GDM1 (cell line): ENCODE results near the gene SDF4.

Source experiments
- DNase-seq: peaks from one replicate; lab custom pipeline; 2025; lab: John Stamatoyannopoulos, UW

Gene SDF4

DNA sequence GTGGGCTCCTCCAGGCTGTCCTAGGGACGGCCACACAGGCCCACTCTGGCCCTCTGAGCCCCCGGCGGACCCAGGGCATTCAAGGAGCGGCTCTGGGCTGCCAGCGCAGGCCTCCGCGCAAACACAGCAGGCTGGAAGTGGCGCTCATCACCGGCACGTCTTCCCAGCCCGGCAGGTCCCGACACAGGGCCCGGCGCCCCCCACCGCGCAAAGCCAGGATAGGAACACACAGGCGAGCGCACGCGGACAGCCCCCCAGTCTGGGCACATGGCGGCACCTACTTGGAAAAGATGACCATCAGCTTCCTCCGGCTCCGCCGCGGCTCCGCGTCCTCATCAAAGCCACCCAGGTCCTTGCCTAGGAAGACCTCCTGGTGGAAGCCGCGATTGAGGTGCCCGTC is 3.6 kb downstream of the SDF4 start:
- DNase-seq, result no peak

- no peak for DNase-seq
Observed at GRCh38 chr1:1227386-1227785, 4.4 kb downstream of the SDF4 start.

GRCh38 chr1:1226566-1227362 is 5.0 kb downstream of the SDF4 start:
- no peak for DNase-seq

GRCh38 chr1:1225913-1226312 is 5.9 kb downstream of the SDF4 start:
- DNase-seq, result no peak

- no peak for DNase-seq
Observed at GRCh38 chr1:1225238-1225845, 6.5 kb downstream of the SDF4 start.

GRCh38 chr1:1223891-1224290 is 7.9 kb downstream of the SDF4 start:
- no peak for DNase-seq

- DNase-seq, result no peak
Observed at GRCh38 chr1:1223321-1223720, 8.5 kb downstream of the SDF4 start.

DNA sequence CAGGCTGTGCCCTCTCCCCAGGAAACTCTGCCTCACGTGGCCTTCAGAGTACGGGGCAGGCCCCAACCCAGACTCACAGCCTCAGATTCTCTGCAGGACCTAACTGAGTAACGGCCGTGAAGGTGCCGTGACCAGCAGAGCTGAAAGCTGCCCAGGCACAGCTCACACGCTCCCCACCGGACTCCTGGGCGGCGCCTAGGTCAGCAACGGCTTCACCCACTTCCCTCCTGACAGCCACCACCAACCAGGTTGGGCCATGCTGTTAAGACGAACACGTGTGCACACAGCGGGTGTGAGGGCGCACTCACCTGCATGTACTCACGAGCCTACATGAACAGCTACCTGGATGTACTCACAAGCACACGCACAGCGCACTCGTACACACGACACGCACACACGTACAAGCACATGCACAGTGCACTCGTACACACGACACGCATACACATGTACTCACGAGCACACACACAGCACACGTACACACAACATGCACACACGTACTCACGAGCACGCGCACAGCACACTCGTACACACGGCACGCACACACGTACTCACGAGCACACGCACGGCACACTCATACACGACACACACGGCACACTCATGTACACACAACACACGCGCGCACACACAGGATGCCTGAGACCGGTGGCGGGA is 9.1 kb downstream of the SDF4 start:
- no peak for DNase-seq

DNA sequence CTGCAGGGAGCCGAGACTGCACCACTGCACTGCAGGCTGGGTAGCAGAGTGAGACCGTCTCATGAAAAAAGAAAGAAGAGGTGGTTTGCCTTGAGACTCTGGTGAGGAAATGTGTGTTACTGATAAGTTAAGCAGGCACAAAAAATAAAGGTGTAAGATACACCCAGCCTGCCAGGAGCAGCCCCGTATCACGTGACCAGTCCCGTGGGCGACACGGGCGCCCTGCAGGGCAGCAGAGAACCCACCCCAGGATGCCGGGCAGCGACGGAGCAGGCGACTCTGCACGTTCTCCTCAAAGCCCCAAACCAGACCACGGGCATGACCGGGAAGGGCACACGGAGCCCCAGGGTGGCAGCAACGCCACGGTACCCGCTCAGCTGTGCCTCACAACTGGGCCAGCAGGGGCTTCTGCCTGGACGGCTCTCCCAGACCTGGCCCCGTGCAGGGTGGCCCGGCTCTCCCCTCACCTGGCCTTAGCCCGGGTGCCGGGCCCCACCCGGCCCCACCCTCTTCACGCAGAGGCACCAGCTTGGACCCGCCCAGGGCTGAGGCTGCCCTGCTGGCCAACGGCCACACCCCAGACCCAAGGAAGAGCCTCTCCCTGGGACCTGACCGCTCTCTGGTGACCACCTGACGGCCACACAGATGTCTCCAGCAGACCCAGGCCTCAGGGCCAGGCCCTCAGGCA is 9.8 kb downstream of the SDF4 start:
- DNase-seq, result no peak

DNA sequence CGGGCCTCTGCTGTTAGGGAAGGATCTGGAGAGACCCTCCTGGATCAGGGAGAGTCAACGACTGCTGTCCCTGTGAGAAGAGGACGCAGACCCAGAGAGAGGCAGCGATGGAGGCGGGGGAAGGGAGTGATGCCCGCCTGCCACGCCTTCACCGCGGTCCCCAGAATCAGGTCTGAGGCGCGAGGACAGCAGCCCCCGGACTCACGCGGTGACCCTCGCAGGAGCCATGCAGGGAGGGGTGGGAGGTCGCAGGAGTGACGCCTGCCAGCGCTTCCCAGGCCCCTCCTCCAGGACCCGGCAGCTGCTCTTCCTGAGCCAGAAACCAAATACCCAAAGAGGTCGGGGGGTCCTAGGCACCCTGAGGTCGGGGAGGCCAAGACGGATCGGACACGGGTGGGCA is 11.6 kb downstream of the SDF4 start:
- no peak for DNase-seq

GRCh38 chr1:1219341-1219740 is 12.5 kb downstream of the SDF4 start:
- no peak for DNase-seq

DNA sequence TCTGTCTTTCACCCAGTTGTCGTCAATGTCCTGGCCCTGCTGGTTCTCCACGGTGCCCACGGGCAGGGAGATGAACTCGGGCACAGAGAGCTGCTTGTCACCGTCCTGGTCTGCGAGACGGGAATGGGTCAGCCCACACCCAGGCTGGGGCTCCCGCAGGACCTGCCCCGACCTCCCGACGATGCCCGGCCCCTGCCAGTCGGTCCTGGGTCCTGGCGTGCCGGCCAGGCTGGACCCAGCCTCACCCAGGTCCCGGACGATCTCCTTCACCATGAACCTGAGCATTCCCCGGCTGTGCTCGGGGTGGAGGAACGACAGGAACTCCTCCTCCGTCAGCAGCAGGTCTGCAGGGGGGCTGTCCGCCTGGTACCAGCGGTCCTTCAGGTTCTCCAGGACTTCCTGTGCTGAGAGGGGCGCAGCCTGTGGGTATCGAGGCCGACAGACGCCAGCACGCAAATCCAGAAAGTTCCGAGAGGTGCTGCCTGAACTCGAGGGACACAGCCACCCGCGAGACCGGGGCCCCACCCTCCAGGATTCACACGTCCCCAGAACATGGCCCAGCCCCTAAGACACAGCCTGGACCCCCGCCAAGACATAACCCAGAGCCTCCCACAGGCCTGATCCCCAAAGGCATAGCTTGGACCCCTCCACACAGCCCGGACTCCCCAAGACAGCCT is 13.1 kb downstream of the SDF4 start:
- no peak for DNase-seq

DNA sequence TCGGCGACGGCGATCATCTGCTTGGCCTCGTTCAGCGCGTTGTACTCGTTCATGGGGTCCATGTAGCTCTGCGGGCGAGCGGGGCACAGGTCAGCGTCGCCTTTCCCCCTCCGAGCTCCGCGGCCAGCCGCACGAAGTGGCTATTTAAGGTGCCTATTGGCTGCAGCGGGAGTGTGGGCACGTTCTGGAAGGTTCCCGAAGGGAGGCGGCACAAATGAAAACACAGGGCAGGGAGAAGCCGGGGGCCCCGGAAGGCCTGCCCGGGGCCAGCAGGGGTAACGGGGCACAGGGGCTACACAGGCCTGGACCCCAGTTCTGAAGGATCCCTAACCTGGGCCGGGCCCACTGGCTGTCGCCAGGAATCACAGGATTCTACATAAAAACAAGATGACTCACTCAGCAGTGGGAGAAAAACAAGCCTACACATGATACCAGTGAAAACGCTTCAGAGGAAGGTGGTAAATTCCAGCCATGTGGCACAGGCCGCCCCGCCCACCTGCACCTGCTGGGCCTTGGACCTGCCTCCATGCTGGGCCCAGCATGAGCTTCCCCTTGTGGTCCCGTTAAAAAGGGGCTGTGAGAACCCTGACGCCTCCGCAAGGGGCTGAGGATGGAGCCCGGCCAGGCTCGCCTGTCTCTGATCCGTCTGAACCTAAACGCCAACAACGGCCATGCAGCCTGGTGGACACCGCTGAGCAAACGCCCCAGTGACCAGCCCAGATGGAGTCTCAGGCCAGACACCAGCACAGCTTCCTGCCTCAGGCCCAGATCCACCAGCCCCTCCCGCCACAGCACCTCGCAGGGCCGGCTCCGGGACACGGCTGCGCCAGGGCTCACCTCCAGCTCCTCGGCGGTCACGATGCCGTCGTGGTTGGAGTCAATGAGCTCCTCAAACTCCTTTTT is 13.9 kb downstream of the SDF4 start:
- no peak for DNase-seq

GRCh38 chr1:1216770-1217620 is 14.8 kb downstream of the SDF4 start:
- DNase-seq, result no peak

DNA sequence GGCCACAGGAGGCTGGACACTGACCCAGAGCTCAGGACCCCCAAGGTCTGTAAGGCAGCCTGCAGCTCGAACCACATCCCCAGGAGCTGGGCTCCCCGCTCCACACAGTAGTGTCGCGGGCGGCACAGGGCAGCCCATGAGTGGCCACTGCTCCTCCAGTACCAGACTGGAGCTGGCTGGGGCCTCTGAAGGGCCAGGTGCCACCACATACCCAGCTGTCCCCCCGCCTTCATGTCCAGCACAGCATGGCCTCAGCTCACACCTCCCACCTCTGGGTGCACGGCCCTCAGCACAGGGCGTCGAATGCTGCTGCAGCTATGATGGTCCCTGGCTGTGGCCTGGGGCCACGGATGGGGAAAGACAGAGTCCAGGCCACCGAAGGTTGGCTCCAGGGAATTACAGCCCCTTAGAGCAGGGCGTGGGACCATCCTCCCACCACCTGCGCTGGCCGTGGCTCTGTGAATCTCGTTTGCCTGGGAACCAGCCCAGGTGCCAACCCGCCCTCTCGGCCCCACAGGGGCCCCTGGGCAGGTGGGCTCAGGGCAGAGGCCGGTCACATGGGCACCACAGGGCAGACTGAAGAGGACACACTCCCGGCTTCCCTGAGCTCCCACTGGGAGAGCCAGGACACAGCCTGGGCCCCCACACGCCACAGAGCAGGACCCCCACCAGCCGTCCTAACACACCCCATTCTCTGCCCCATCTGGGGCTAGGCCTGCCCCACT is 15.8 kb downstream of the SDF4 start:
- no peak for DNase-seq

DNA sequence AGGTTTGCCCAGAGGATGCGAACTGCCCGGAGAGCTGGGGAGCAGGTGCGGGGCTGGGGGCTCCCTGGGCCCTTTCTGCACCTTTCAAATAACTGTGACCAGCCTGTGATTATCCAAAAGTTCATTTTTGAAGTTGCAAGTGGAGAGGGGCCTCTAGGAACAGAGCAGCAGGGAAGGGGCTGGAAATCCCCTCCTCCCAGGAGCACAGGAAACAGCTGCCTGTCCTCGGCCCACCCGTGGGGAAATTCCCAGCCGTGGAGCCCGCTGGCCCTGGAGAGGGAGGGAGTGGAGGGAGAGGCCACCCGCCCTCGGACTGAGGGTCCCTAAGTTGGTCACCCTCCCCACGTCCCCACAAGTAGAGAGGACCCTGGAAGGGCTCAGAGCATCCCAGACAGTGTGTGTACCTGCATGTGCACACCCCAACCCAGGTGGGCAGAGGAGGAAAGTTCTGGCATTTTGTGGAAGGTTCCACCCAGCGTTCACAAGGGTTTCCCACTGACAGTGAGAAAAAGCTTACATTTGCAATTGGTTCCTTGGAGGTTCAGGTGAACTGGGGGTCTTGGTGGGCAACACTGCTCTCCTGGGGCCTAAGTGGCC is 16.6 kb downstream of the SDF4 start:
- DNase-seq, result no peak

DNA sequence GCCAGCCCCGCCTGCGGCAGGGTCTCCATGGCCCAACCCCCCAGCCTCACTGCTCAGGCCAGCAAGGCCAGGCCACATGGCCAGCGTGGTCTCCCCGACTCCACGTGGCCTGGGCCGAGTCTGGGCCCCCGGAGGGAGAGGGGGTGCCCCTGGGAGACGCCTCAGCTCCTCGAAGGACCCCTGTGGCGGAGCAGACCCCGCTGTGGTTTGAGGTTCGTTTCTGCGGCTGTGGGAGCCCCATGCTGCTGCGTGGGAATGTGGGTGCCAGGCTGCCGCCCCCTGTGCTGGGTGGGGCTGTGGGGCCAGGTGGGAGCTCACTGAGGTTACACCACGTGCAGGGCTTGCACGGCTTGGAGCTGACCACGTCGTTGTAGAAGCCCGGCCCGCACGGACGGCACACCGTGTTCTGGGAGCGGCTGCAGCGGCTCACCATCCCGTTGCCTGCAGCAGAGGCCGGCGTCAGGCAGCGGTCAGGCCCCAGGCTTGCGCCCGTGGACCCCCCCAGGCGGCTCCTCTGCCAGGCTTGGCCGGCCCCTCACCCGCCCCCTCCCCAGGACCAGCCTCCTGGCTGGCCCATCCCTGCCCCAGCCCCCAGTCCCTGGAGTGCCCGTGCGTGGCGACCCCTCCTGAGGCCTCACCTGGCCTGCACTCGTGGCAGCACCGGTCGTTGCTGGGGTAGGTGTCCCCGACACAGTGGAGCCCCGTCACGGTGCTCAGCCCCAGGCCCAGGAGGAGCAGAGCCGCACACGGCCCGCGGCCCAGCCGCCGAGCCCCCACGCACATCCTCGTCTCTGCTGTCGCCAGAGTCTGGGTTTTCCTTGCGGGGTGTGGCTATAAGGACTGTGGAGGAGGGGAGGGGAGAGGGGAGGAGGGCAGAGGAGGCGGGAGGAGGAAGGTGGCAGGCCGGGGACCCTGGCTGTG is 18.2 kb downstream of the SDF4 start, which contains the start of gene TNFRSF4:
TSS of gene TNFRSF4 (minus strand) at position 809 of the 921 bp plus-strand sequence. CDS start at position 783, 26 bp downstream.
- DNase-seq, result no peak
